ENCODE results near the gene CBX3.

CBX3 gene

GRCh38 chr7:26178272-26178960 lies 23.1 kb upstream of the CBX3 start:
- Histone ChIP-seq H3K4me3 (ENCODE audit: insufficient read length, low read depth) (no peak overlapping the region), H3K9me3 (ENCODE audit: insufficient read depth, low read length) (peaks cover 3% of the 10 kb centered on the region; the same call in 1 of the 2 replicates), H3K4me1 (ENCODE audit: insufficient read depth, insufficient read length) (no peaks in the 10 kb centered on the region), H3K9ac (ENCODE audit: insufficient read length, low read depth) (no peak overlapping the region), H3K36me3 (ENCODE audit: insufficient read depth, insufficient read length, low read length) (peaks cover 15% of the 10 kb centered on the region), H3K27me3 (ENCODE audit: insufficient read depth, insufficient read length) (no peaks in the 10 kb centered on the region)
- no peak for DNase-seq (ENCODE audit: low read depth, low spot score)
- TF ChIP-seq SUZ12 (IDR thresholded peaks at IDR 0.05; ENCODE audit: extremely low read depth, insufficient read depth, insufficient read length) (no peak), YY1 (IDR thresholded peaks at IDR 0.05; ENCODE audit: insufficient read depth, insufficient read length) (no peak), ZNF274 (IDR thresholded peaks at IDR 0.05; ENCODE audit: low read depth, low read length) (no peak)

- Histone ChIP-seq H3K4me1 (ENCODE audit: insufficient read depth, insufficient read length) (no peaks in the 10 kb centered on the region), H3K9me3 (ENCODE audit: insufficient read depth, low read length) (peaks cover under 1% of the 10 kb centered on the region; the same call in 1 of the 2 replicates), H3K9ac (ENCODE audit: insufficient read length, low read depth) (no peak overlapping the region), H3K4me3 (ENCODE audit: insufficient read length, low read depth) (no peak overlapping the region), H3K27me3 (ENCODE audit: insufficient read depth, insufficient read length) (no peaks in the 10 kb centered on the region), H3K36me3 (ENCODE audit: insufficient read depth, insufficient read length, low read length) (peaks cover 15% of the 10 kb centered on the region)
- TF ChIP-seq SUZ12 (IDR thresholded peaks at IDR 0.05; ENCODE audit: extremely low read depth, insufficient read depth, insufficient read length) (no peak), YY1 (IDR thresholded peaks at IDR 0.05; ENCODE audit: insufficient read depth, insufficient read length) (no peak), ZNF274 (IDR thresholded peaks at IDR 0.05; ENCODE audit: low read depth, low read length) (no peak)
- DNase-seq (ENCODE audit: low read depth, low spot score), result no peak
Observed at GRCh38 chr7:26179422-26179821, 22.1 kb upstream of the CBX3 start.

GRCh38 chr7:26179826-26180497 lies 21.6 kb upstream of the CBX3 start:
- Histone ChIP-seq H3K36me3 (ENCODE audit: insufficient read depth, insufficient read length, low read length) (peaks cover 17% of the 10 kb centered on the region), H3K4me3 (ENCODE audit: insufficient read length, low read depth) (no peak overlapping the region), H3K9ac (ENCODE audit: insufficient read length, low read depth) (no peak overlapping the region), H3K27me3 (ENCODE audit: insufficient read depth, insufficient read length) (no peaks in the 10 kb centered on the region), H3K4me1 (ENCODE audit: insufficient read depth, insufficient read length) (no peaks in the 10 kb centered on the region), H3K9me3 (ENCODE audit: insufficient read depth, low read length) (no peaks in the 10 kb centered on the region; the same call in 1 of the 2 replicates)
- TF ChIP-seq YY1 (IDR thresholded peaks at IDR 0.05; ENCODE audit: insufficient read depth, insufficient read length) (no peak), ZNF274 (IDR thresholded peaks at IDR 0.05; ENCODE audit: low read depth, low read length) (no peak), SUZ12 (IDR thresholded peaks at IDR 0.05; ENCODE audit: extremely low read depth, insufficient read depth, insufficient read length) (no peak)
- no peak for DNase-seq (ENCODE audit: low read depth, low spot score)

- H3K4me1 ChIP-seq (ENCODE audit: insufficient read depth, insufficient read length), result no peaks in the 10 kb centered on the region
- TF ChIP-seq ZNF274 (IDR thresholded peaks at IDR 0.05; ENCODE audit: low read depth, low read length) (no peak), YY1 (IDR thresholded peaks at IDR 0.05; ENCODE audit: insufficient read depth, insufficient read length) (no peak), SUZ12 (IDR thresholded peaks at IDR 0.05; ENCODE audit: extremely low read depth, insufficient read depth, insufficient read length) (no peak)
- peaks cover 21% of the 10 kb centered on the region for H3K36me3 ChIP-seq (ENCODE audit: insufficient read depth, insufficient read length, low read length)
- DNase-seq (ENCODE audit: low read depth, low spot score), result no peak
- H3K9ac ChIP-seq (ENCODE audit: insufficient read length, low read depth), result no peak overlapping the region
- no peak overlapping the region for H3K4me3 ChIP-seq (ENCODE audit: insufficient read length, low read depth)
- no peaks in the 10 kb centered on the region for H3K27me3 ChIP-seq (ENCODE audit: insufficient read depth, insufficient read length)
- H3K9me3 ChIP-seq (ENCODE audit: insufficient read depth, low read length), result no peaks in the 10 kb centered on the region; the same call in 1 of the 2 replicates
Observed at GRCh38 chr7:26180792-26181198, 20.8 kb upstream of the CBX3 start.

GRCh38 chr7:26181474-26182227 lies 19.9 kb upstream of the CBX3 start:
- Histone ChIP-seq H3K4me1 (ENCODE audit: insufficient read depth, insufficient read length) (no peaks in the 10 kb centered on the region), H3K36me3 (ENCODE audit: insufficient read depth, insufficient read length, low read length) (peaks cover 25% of the 10 kb centered on the region), H3K9me3 (ENCODE audit: insufficient read depth, low read length) (no peaks in the 10 kb centered on the region; the same call in 1 of the 2 replicates), H3K27me3 (ENCODE audit: insufficient read depth, insufficient read length) (no peaks in the 10 kb centered on the region), H3K4me3 (ENCODE audit: insufficient read length, low read depth) (no peak overlapping the region), H3K9ac (ENCODE audit: insufficient read length, low read depth) (no peak overlapping the region)
- DNase-seq (ENCODE audit: low read depth, low spot score), result no peak
- no peak for TF ChIP-seq YY1 (IDR thresholded peaks at IDR 0.05; ENCODE audit: insufficient read depth, insufficient read length)
- no peak for TF ChIP-seq ZNF274 (IDR thresholded peaks at IDR 0.05; ENCODE audit: low read depth, low read length)
- TF ChIP-seq SUZ12 (IDR thresholded peaks at IDR 0.05; ENCODE audit: extremely low read depth, insufficient read depth, insufficient read length), result no peak

- Histone ChIP-seq H3K4me1 (ENCODE audit: insufficient read depth, insufficient read length) (no peaks in the 10 kb centered on the region), H3K36me3 (ENCODE audit: insufficient read depth, insufficient read length, low read length) (peaks cover 32% of the 10 kb centered on the region), H3K9ac (ENCODE audit: insufficient read length, low read depth) (no peak overlapping the region), H3K27me3 (ENCODE audit: insufficient read depth, insufficient read length) (no peaks in the 10 kb centered on the region), H3K4me3 (ENCODE audit: insufficient read length, low read depth) (no peak overlapping the region), H3K9me3 (ENCODE audit: insufficient read depth, low read length) (no peaks in the 10 kb centered on the region; the same call in 1 of the 2 replicates)
- no peak for DNase-seq (ENCODE audit: low read depth, low spot score)
- TF ChIP-seq ZNF274 (IDR thresholded peaks at IDR 0.05; ENCODE audit: low read depth, low read length) (no peak), YY1 (IDR thresholded peaks at IDR 0.05; ENCODE audit: insufficient read depth, insufficient read length) (no peak), SUZ12 (IDR thresholded peaks at IDR 0.05; ENCODE audit: extremely low read depth, insufficient read depth, insufficient read length) (no peak)
Observed at GRCh38 chr7:26182283-26182682, 19.3 kb upstream of the CBX3 start.

- no peak for TF ChIP-seq YY1 (IDR thresholded peaks at IDR 0.05; ENCODE audit: insufficient read depth, insufficient read length)
- H3K27me3 ChIP-seq (ENCODE audit: insufficient read depth, insufficient read length), result no peaks in the 10 kb centered on the region
- no peaks in the 10 kb centered on the region for H3K9me3 ChIP-seq (ENCODE audit: insufficient read depth, low read length)
- H3K36me3 ChIP-seq (ENCODE audit: insufficient read depth, insufficient read length, low read length), result peaks cover 36% of the 10 kb centered on the region
- H3K4me3 ChIP-seq (ENCODE audit: insufficient read length, low read depth), result no peak overlapping the region
- DNase-seq (ENCODE audit: low read depth, low spot score), result no peak
- H3K4me1 ChIP-seq (ENCODE audit: insufficient read depth, insufficient read length), result no peaks in the 10 kb centered on the region
- H3K9ac ChIP-seq (ENCODE audit: insufficient read length, low read depth), result no peak overlapping the region
Observed at GRCh38 chr7:26182706-26183105, 18.8 kb upstream of the CBX3 start.

All from NT2/D1 (cell line).